Thyroid gland (tissue), 4 donors: ENCODE measurements around the gene NREP. TPM values are rescaled to one million over a fixed set of nuclear protein-coding genes. Genes with fewer than 3 reads are reported as not detected.

ENCODE experiments used
- DNase-seq, 2 donors: peaks; one replicate each; pipeline ENCODE4 v3.0.0-alpha.2; 2019
- H3K27ac ChIP-seq, 3 donors: fragments of 200-600 bp; sonication (generic); 1 replicate in 2 of 3; 2 replicates in 1 of 3; pipeline ENCODE4 v1.5.1; 2016 to 2019; ENCODE audit warnings: mild to moderate bottlenecking in 1 of 3, moderate library complexity in 1 of 3
- H3K27me3 ChIP-seq: fragments of 200-600 bp; sonication (generic); one replicate; pipeline ENCODE4 v1.5.1; 2019
- H3K36me3 ChIP-seq, 2 donors: fragments of 200-600 bp; sonication (generic); one replicate each; pipeline ENCODE4 v1.5.1; 2016 to 2019
- H3K4me1 ChIP-seq, 2 donors: fragments of 200-600 bp; sonication (generic); one replicate each; pipeline ENCODE4 v1.5.1; 2017 to 2019
- H3K4me3 ChIP-seq, 3 donors: fragments of 200-600 bp; sonication (generic); replicated peaks in 1 of 3; 1 replicate in 2 of 3; 2 replicates in 1 of 3; pipeline ENCODE4 v1.5.1; 2016; ENCODE audit warnings: mild to moderate bottlenecking in 1 of 3
- H3K9me3 ChIP-seq: fragments of 200-600 bp; sonication (generic); one replicate; pipeline ENCODE4 v1.5.1; 2017
- POLR2A ChIP-seq, 2 donors: fragments of 450-650 bp; IDR thresholded peaks; one replicate each; pipeline ENCODE4 v1.6.1; 2017; ENCODE audit warnings: antibody characterized with exemption in 2 of 2, mild to moderate bottlenecking in 2 of 2, moderate library complexity in 1 of 2
- WGBS, 2 donors: methylation state at CpG; one replicate each; pipeline ENCODE4 v1.1.5; 2017; 5-methylcytosine and 5-hydroxymethylcytosine counted together
- intact Hi-C: fragments of 100-400 bp; cut with DNase I; formaldehyde crosslinking; loops from one replicate; pipeline ENCODE4 v1.15.1; 2023
- total RNA-seq, 4 donors: library from RNA; depleted of rRNA; stranded (reverse); fragments of >200 nt; gene quantifications; one replicate each; pipeline ENCODE4 v1.2.3, GENCODE V29; 2016
- TF ChIP-seq, protein P1 (sequence below), 6 experiments: fragments of 200-600 bp in 3 of 6; fragments of 450-650 bp in 3 of 6; sonication (generic) in 3 of 6; IDR thresholded peaks; one replicate each; pipeline ENCODE4 v1.5.1; 2016 to 2019; ENCODE audit warnings: antibody characterized with exemption in 6 of 6, mild to moderate bottlenecking in 2 of 6, inconsistent platforms in 1 of 6, moderate library complexity in 1 of 6

The NREP gene
- total RNA-seq, 4 donors from 2014 or later: 4.4 to 20.6 (median 11.1) TPM

DNA sequence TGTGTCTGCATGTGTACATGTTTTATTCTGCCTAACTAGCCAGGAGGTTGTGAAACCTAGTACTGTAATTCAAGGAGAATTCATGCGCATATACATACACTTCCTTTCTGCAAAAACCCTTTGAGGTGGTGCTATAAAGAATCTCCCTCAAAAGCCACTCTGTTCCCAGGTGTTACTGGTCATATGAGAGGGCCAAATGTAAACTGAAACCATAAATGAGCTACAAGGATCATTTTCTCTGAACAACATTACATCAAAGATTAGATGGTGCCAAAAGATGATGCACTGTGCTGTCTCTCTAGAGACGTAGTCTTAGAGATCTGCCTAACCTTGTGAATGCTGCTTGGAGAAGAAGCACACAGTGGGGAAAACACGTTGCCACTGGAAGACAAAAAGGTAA is 15.7 kb downstream of the NREP start:
- Histone ChIP-seq H3K27ac (no peak overlapping the region), H3K36me3 (no peaks in the 10 kb centered on the region), H3K9me3 (no peaks in the 10 kb centered on the region), H3K4me3 (no peak overlapping the region), H3K4me1 (peaks cover 19 to 34% of the 10 kb centered on the region in 2 donors), H3K27me3 (no peaks in the 10 kb centered on the region)
- no peak for DNase-seq
- TF ChIP-seq POLR2A (IDR thresholded peaks at IDR 0.05): no peak
- TF ChIP-seq, protein P1, sequence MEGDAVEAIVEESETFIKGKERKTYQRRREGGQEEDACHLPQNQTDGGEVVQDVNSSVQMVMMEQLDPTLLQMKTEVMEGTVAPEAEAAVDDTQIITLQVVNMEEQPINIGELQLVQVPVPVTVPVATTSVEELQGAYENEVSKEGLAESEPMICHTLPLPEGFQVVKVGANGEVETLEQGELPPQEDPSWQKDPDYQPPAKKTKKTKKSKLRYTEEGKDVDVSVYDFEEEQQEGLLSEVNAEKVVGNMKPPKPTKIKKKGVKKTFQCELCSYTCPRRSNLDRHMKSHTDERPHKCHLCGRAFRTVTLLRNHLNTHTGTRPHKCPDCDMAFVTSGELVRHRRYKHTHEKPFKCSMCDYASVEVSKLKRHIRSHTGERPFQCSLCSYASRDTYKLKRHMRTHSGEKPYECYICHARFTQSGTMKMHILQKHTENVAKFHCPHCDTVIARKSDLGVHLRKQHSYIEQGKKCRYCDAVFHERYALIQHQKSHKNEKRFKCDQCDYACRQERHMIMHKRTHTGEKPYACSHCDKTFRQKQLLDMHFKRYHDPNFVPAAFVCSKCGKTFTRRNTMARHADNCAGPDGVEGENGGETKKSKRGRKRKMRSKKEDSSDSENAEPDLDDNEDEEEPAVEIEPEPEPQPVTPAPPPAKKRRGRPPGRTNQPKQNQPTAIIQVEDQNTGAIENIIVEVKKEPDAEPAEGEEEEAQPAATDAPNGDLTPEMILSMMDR (IDR thresholded peaks at IDR 0.05): no peak
- intact Hi-C loops: no loop called here
- WGBS, 2 donors: 85 to 89% methylated on average over 3 of the region's 3 CpGs

DNA sequence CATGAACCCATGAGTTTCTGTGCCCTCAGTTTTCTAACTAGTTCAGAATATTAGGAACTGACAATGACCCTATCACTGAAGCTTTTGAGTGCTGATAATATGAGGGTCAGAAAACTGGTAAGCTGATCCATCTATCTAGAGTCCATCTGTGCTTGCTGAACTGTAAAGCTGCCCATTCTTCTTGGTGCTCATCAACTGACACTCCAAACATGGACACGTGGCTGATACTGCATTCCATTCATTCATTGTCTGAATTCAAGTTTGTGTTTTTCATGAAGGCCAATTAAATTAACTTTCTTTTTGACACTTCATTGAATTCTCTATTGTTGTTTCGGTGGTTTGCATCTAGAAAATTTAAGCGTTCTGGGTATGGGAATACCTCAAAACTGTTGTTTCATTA is 17.6 kb downstream of the NREP start:
- no peaks in the 10 kb centered on the region for H3K27me3 ChIP-seq
- H3K27ac ChIP-seq: no peak overlapping the region
- intact Hi-C loops: no loop called here
- no peak overlapping the region for H3K4me3 ChIP-seq
- WGBS, 2 donors: 71 to 76% methylated on average over 3 of the region's 3 CpGs
- no peak for DNase-seq
- peaks cover 26 to 42% of the 10 kb centered on the region in 2 donors for H3K4me1 ChIP-seq
- no peaks in the 10 kb centered on the region for H3K36me3 ChIP-seq
- H3K9me3 ChIP-seq: no peaks in the 10 kb centered on the region
- TF ChIP-seq POLR2A (IDR thresholded peaks at IDR 0.05): no peak
- TF ChIP-seq, protein P1 (IDR thresholded peaks at IDR 0.05): no peak

DNA sequence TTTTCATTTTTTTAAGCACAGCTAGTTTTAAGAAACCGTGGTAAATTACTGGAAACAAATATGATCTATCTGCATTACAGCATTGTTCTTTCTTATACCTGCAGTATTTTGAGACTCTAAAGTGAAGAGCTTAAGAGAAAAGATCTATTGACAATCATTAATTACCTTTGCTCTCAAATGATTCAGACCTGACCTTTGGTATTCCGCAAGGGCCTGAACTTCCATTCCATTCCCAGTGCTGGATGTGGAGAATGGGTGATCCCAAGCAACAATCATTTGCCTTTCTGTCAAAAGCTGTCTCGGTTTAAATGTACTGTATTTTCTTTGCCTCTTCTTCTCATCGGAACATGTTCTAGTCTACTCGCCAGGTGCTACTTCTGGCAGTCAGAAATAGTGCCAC is 18.9 kb downstream of the NREP start:
- Histone ChIP-seq H3K9me3 (no peaks in the 10 kb centered on the region), H3K4me3 (no peak overlapping the region), H3K4me1 (peaks cover 14 to 34% of the 10 kb centered on the region in 2 donors), H3K36me3 (no peaks in the 10 kb centered on the region), H3K27me3 (no peaks in the 10 kb centered on the region), H3K27ac (no peak overlapping the region)
- no peak for TF ChIP-seq POLR2A (IDR thresholded peaks at IDR 0.05)
- 74 to 77% methylated on average over 5 of the region's 5 CpGs for WGBS, 2 donors
- DNase-seq: no peak
- intact Hi-C loops: no loop called here

DNA sequence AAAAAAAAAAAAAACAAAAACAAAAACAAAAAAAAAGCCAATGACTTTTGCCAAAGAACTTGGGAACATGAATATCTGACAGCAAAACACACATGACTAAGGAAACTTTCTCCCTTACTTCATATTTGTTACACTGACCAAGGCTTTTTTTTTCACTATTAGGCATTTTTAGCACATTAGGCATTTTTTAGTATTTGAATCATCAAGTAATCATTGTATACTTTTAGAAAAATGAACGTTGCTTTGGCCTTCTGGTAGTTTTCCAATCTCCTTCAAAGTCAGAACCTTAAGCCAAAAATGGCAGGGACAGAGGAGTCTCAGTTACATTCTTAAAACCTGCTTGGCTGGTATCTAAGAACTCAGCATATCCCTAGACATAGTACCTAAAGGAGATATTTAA is 19.3 kb downstream of the NREP start:
- WGBS, 2 donors: 9 to 19% methylated on average over 1 of the region's 1 CpG
- no peak for TF ChIP-seq POLR2A (IDR thresholded peaks at IDR 0.05)
- TF ChIP-seq, protein P1 (IDR thresholded peaks at IDR 0.05): no peak
- no peak for DNase-seq
- no peaks in the 10 kb centered on the region for H3K36me3 ChIP-seq
- no peaks in the 10 kb centered on the region for H3K9me3 ChIP-seq
- no peak overlapping the region for H3K27ac ChIP-seq
- no peak overlapping the region for H3K4me3 ChIP-seq
- H3K27me3 ChIP-seq: no peaks in the 10 kb centered on the region
- H3K4me1 ChIP-seq: peaks cover 10 to 30% of the 10 kb centered on the region in 2 donors
- intact Hi-C loops: no loop called here

DNA sequence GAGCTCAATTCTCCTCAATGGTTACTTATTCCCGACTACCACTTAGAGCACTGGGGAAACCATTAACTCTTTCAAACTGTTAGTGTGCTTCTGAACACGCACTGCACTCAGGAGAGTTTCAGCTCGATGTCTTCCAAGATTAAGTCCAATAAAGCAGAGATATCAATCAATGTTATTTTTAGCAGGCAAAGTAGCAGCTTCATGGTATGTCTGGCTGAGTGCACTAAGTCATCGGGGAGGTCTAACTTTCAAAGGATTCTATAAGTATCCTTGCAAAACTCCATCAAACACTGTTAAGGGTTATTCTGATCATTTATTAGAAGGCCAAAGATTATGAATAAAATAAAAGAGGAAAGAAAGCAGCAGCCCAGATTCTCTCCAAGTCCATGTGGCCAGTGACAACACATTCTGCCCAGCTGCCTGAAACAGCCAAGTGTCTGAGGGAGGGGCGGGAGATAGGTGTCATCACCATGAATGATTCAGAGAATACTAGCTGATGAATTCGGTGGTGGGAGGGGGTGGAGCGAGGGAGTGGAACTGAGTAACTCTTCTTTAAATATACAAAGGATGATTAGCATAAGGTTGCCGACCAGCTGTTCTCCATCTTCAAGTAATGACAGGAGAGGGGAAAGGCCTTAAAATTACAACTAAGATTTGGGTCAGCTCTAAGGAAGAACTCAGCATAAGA is 21.3 kb downstream of the NREP start:
- no peak overlapping the region for H3K4me3 ChIP-seq
- no peaks in the 10 kb centered on the region for H3K36me3 ChIP-seq
- TF ChIP-seq, protein P1 (IDR thresholded peaks at IDR 0.05): no peak
- no peak for TF ChIP-seq POLR2A (IDR thresholded peaks at IDR 0.05)
- DNase-seq: peak in 1 of 2 donors; percentile 4
- intact Hi-C loops: no loop called here
- no peaks in the 10 kb centered on the region for H3K27me3 ChIP-seq
- no peak overlapping the region for H3K27ac ChIP-seq
- no peaks in the 10 kb centered on the region for H3K9me3 ChIP-seq
- 45 to 56% methylated on average over 8 of the region's 8 CpGs for WGBS, 2 donors
- peaks cover 7 to 25% of the 10 kb centered on the region in 2 donors for H3K4me1 ChIP-seq
